Activated CD8-positive, alpha-beta memory T cell treated with anti-CD3 and anti-CD28 coated beads for 1 hour (primary cell): ENCODE results near the gene SHISA7.

ENCODE experiments used
- DNase-seq, 2 donors: peaks; one replicate each; pipeline ENCODE4 v3.0.0-alpha.2; 2020; ENCODE audit warnings: low read depth in 1 of 2; ENCODE audit errors: extremely low read depth in 1 of 2

The SHISA7 gene

GRCh38 chr19:55464039-55464661 is 21.1 kb upstream of the SHISA7 start:
- DNase-seq: no peak

DNA sequence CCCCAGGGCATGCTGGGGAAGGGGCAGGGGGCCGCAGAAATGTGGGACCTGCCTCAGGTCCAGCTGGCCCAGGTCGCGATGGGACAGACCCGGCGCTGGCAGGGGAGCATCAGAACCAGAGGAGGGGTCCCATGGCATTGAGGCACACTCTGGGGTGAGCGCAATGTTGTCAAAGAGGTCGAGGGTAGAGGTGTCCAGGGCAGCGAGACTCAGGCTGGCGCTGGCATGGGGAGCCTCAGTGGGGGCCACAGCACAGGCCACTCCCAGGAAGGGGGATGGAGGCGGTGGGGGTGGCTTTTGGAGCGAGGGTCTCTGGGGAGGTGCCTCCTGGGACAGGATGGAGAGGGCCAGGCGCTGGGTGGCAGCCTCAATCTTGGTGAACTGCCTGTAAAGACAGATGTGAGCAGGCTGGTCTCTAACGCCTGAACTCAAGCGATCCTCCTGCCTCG is 20.5 kb upstream of the SHISA7 start:
- no peak for DNase-seq

DNA sequence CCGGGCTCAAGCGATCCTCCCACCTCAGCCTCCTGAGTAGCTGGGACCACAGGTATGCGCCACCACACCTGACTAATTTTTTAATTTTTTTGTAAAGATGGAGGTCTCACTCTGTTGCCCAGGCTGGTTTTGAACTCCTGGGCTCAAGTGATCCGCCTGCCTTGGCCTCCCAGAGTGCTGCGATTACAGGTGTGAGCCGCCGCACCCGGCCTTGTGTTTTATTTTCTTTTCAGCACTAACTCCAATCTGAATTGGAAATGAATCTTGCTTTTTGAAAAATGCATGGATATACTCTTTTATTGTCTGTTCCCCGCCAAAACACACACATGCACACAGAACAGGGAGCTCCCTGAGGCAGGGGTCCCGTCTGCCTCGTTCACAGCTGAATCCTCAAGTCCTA is 19.6 kb upstream of the SHISA7 start:
- DNase-seq: no peak

DNA sequence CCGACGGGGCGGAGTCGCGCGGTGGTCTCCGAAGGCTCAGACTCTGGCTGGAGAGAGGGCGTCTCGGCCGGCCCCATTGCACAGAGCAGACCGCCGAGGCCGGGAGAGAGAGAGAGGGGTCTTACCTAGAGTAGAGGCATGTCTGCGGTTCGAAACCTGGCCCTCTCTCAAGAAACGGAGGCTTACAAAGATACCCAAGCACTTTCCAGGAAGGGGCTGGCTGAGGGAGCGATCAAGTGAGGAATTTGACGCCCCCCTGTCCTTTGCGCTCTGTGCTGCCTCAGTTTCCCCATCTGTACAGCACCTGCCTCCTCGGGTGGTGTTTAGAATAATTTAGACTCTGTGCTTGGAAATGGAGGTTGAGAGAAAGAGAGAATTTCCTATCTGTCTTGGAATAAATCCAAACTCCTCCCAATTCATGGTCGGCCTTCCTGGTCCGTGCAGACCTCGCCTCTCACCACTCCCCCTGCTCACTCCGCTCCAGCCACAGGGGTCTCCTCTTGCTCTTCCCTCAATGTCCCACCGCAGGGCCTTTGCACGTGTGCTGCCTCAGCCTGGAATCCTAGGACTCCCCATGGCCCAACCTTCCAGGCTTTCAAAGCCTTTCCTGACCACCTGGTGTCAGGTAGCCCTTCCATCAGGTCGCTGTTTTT is 19.0 kb upstream of the SHISA7 start:
- no peak for DNase-seq

DNA sequence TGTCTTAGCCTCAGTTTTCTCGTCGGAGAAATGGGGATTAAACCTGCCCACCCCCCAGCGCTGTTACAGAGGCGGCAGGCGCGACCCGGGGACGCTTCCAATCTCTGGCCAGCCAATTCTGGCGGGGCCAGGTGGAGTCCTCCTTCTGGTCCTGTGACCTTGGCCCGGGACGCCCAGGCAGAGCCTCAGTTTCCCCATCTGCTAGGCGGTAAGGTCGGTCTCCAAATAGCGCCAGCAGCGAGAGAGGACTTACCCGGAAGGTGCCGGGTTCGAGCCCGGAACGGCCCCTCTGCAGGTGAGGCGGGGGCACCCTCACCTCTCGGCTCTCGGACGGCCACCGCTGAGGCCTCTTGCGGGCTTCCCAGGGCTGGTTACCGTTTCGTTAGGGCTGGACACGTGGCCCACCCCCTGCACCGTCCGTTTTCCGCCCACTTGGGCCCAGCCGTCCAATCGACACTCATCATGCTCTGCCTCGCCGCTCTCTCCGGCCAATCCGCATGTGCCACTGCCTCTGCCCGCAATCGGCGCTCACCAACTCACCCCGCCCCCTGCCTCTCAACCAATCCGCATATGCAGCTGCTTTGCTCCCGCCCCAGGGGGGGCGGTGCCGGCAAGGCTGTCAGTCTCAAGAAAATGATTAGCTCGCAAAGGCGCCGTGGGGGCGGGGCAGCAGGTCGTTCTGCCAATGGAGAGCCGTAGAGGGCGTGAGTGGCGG is 18.3 kb upstream of the SHISA7 start, which contains the start of gene ISOC2:
Gene ISOC2 (minus strand): TSS at position 384 of the 715 bp plus-strand sequence. CDS start 5,156 bp downstream, outside the sequence.
- peak; percentile 100 for DNase-seq

- no peak for DNase-seq
Measured at GRCh38 chr19:55460670-55461258, 17.7 kb upstream of the SHISA7 start.

DNA sequence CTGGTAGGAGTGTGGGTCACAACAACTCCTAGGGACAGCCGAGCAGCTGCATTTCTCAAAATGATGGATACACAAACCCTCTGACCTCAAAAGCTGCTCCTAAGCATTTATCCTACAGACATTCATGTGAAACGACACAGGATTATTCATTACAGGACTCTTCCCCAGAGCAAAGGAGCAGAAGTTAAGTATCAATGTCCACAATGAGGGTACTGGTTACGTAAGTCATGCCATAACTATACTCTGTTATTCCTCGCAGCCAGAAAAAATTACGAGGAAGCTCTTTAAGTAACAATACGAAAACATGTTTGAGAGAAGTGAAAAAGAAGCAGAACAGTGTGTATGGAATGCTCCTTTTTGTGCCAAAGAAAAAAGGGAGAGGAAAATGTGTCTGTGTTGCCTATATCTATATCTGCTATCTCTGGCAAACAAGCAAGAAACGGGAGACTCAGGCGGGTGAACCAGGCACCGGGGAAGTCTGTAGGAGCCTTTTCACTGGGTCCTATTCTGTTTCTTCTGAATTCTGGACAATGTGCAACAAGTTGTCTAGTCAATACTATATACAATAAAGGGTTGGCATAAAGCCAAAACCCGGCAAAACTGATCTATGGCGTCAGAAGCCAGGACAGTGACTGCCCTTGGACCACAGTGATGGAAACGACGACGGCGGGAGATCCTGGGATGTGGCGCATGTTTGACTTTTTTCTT is 17.0 kb upstream of the SHISA7 start:
- no peak for DNase-seq

GRCh38 chr19:55459551-55459949 is 16.4 kb upstream of the SHISA7 start:
- no peak for DNase-seq

DNA sequence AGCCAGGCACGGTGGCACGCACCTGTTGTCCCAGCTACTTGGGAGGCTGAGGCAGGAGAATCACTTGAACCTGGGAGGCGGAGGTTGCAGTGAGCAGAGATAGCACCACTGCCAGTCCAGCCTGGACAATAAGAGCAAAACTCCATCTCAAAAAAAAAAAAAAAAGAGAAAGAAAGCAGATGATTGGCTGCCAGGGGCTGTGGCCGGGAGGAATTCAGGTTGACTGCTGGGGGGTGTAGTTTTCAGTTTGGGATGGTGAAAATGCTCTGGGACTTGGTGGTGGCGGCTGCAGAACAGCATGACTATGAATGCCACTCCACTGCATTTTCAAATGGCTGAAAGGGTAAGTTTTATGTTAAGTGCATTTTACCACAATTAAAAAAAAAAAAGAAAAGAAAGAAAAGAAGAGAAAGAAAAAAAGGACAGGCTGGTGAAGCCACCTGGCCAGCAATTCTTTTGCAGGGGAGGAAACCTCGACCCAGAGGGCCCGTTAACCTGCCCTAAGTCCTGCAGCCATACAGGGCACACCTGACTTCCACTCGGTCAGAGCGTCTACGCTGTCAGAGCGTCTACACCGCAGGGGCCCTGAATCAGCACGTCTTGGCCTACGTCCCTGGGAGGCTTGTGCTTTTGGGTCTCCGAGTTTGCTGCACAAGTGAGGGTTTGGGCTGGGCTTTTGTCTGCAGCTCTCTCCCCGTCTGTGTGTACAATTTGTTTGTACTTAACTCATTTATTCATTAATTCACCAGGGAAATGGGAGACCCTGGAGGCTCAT is 14.8 kb upstream of the SHISA7 start:
- DNase-seq: no peak

DNA sequence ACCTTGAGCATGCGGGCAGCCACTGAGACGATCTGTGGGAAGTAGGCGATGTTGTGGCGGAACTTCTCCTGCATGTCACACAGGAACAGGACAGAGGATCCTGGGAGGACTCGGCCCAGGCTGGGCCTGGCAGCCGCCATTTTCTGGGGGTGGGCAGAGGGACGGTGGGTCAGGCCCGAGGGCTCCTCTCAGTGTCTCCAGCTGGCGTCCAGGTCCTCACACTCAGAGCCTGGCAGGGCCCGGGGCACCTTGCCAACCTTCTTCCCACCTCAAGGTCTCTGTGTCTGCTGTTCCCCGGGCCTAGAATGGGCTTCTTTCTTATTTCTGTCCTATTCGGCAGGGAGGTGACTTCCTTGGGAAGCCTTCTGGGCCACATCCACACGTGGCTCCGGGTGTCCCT is 13.2 kb upstream of the SHISA7 start:
- DNase-seq: no peak

DNA sequence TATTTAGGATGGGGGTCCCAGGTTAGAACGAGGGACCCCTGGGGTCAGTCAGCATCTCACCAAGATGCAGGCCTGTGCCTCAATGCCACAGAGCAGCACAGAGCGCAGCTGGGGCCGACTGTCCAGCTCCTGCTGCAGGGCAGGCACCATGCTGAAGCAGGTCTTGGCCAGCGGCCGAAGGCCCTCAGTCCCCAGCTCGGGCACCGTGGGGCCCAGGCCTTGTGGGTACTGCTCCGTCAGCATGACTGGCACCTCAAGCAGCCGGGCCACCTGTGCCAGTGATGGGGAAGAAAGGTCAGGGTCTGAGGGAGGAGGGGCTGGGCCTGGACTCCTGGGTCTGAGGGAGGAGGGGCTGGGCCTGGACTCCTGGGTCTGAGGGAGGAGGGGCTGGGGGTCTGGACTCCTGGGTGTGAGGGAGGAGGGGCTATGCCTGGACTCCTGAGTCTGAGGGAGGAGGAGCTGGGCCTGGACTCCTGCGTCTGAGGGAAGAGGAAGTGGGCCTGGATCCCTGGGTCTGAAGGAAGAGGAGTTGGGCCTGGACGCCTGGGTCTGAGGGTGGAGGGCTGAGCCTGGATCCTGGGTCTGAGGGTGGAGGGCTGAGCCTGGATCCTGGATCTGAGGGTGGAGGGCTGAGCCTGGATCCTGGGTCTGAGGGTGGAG is 12.6 kb upstream of the SHISA7 start:
- no peak for DNase-seq

DNA sequence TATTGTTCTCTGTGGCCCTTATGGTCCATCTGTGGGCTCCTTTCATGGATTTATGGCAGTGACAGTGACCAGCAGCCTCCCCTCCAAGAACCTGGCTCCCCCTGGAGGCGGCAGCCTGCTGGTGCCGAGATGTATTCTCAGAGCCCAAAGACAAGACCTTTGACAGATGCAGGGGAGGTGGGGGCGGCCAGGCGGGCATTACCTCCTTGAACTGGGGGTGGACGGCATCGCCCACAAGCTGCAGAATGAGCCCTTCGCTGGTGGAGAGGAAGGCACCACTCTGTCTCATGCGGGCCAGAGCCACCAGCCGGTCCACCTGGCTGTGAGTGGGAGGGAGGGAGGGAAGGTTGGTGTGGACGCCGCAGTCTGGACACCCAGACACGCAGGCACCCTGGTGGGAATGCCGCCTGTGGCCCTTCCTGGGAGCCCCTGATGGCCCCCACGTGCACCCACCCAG is 11.7 kb upstream of the SHISA7 start:
- DNase-seq: no peak

DNA sequence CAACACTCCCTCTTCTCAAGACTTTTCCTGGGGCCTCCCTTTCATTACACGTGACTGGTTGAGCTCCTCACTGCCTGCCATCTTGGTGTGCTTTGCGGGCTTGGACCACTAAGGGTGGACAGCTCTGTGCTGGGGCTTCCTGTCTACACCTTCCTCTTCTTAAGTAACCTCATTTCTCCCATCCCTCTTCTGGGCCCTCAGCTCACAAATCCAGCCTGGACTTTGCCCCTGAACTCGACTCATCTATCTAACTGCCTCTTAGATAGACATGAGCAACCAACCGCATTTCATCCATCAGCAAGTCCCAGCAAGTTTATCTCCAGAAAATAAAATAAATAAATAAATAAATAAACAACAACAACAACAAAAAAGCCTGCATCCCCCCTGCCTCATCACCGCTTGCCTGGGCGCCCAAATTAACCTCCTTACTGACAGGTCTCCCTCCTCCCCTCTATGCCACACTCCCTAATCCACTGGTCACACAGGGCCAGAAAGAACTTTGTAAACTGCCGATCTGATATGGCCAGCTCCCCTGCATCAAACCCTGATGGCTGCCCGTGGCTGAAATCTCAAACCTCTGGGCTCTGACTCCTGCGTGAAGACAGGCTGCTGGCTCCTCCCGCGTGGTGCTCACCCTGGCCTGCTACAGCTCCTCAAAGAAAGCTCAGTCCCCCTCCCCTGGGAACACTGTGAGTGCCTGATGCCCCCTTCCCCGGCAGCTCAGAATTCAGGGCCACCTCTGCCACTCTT is 10.6 kb upstream of the SHISA7 start:
- no peak for DNase-seq

DNA sequence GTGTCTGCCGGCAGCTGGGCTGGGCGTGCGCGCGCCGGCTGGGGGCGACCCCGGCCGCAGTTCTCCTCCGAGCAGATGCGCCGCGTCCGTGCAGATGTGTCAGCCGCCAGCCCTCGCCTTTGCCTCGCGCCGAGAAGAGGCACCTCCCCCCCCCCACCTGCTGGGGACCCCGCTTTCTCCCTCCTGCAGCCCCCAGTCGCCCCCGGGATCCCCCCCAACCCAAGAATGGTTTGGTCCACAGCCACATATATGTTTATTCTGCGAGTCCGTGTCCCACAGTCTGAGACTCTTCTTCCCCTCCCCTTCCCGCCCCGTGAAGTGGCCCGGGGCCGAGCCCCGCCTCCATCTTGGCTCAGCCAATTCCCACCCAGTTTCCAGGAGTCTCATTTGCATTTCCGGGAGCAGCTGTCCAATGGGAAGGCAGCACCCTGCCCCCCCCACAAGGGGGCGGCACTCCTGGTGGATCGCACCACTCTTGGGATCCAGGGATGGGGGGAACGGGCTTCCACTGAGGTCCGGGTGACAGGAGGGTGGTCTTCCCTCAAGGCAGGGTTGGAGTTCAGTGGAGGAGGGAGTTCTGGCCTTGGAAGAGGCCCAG is 9.7 kb upstream of the SHISA7 start:
- DNase-seq: no peak

- no peak for DNase-seq
Measured at GRCh38 chr19:55451965-55452748, 9.1 kb upstream of the SHISA7 start.

GRCh38 chr19:55451163-55451964 is 8.3 kb upstream of the SHISA7 start:
- no peak for DNase-seq

GRCh38 chr19:55449469-55449868 is 6.4 kb upstream of the SHISA7 start:
- no peak for DNase-seq
